GM18519 (cell line): ENCODE results near the gene ERFE.
"Not testable (repeated sequence)": the region's sequence is repeated elsewhere in the genome, so short reads cannot be mapped to it uniquely, and the experiment has no call there.

Source experiments
- ATAC-seq: cut with Tn5 transposase; IDR thresholded peaks from one replicate; pipeline ENCODE4 v1.9.1; 2021; ENCODE audit warnings: mild to moderate bottlenecking, moderate library complexity; ENCODE audit not compliant: unreplicated experiment, low FRiP score

Gene ERFE, protein sequence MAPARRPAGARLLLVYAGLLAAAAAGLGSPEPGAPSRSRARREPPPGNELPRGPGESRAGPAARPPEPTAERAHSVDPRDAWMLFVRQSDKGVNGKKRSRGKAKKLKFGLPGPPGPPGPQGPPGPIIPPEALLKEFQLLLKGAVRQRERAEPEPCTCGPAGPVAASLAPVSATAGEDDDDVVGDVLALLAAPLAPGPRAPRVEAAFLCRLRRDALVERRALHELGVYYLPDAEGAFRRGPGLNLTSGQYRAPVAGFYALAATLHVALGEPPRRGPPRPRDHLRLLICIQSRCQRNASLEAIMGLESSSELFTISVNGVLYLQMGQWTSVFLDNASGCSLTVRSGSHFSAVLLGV

DNA sequence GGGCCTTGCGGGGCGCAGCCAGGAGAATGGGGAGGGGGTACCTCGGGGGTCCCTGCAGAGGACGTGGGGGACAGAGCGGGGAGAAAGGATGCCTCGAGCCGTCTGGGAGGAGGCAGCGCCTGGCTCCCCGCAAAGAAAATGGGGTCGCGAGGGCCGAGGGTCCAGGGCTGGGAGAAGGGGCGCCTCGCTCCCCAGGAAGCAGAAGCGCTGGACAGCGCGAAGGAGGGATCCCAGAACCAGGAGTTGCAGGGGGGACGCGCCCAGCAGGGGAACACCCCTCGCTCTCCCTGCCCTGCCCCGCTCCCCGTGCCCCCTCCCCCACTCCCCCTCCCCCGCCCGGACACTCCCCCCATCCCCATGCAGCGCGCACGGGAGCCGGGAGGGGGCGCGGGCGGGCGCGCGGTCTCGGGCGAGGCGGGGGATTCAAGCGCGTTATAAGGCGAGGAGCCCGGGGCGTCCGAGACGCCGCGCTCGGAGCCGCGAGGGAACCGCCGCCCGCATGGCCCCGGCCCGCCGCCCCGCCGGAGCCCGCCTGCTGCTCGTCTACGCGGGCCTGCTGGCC lies at the start of gene ERFE:
Gene ERFE, plus strand, starts transcription at position 462 of the 562 bp plus-strand sequence. Its CDS starts 38 bp downstream, at position 500.
- ATAC-seq: no peak

DNA sequence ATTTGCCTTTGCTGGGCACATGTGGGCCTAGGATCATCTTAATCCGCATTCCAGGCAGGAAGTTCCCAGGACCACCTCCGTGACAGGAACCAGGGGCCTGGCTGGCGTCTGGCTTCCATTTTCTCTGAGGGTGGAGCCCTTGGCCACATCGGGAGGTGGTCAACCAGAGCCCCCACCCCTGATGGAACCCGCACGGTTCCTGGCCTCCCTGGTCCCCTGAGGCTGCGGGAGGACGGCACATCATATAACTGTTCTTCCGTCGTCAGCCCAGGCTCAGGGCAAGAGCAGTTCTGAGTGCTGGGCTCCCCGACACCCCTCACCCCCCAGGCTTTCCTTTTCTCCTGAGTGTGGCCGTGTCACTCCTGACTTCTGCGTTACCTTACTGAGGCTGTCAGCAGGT lies 45.2 kb upstream of the ERFE start:
- ATAC-seq: no peak

DNA sequence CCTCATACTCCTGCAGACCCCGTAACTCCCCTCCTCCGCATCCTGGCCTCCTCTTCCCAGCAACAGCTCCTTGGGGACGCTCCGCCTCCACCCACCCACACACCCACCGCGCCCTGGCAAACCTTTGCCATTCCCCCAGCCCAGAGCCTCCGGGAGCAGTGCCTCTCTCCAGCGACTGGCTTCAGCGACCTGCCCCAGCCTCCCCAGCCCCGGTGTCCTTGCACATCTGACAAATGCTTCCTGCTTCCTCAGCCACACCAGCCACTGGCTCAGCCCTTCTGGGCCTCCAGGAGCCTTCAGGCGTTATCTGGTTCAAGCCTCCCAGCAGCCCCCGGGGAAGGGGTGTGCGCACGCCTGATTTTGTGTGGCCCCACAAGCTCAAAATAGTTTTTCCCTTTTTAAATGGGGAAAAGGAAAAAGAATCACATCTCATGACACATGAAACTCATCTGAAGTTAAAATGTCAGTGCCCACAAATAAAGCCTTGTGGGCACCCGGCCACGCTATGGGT lies 44.4 kb upstream of the ERFE start:
- no peak for ATAC-seq

DNA sequence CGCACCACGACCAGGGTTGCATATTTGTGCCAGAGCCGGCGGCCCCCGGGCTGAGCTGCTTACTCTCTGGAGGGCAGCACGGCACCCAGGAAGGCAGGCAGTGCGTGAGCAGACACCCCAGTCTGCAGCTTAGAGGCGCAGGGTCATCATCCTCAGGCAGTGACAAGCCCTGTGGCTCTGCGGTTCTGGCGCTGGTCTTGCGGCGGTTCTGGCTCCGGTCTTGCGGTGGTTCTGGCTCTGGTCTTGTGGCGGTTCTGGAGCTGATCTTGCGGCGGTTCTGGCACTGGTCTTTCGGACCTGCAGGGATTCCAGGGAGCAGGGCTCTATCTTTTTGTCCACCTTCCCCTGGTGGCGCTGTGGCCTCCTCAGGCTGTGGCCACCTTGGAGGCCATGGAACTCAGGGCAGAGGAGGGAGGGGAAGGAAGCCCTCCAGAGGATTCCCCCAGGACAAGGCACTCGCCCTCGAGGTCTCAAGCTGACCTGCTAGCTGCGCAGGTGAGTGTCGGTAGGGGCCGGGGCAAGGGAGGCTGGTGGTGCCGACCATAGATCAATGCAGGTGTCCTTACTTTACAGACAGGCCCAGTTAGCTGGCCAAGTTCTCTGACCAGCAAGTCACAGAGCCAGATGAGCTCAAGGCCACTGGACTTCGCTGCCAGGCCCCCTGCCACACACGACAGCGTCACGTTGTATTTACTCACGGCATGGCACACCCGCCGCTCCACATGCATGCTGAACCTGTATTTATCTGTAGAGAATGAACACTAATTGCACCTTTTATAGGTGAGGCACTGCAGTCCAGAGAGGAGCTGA lies 43.7 kb upstream of the ERFE start:
- ATAC-seq: no peak

DNA sequence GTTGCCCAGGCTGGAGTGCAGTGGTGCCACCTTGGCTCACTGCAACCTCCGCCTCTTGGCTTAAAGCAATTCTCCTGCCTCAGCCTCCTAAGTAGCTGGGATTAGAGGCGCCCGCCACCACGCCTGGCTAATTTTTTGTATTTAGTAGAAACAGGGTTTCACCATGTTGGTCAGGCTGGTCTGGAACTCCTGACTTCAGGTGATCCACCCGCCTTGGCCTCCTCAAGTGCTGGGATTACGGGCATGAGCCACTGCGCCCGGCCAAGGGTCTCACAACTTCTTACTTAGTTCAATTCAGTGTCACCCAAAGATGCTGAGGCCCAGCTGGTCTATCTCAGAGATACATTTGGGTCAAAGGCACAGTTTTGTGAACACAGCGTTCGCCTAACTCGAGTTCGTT lies 43.1 kb upstream of the ERFE start:
- not testable (repeated sequence) for ATAC-seq

DNA sequence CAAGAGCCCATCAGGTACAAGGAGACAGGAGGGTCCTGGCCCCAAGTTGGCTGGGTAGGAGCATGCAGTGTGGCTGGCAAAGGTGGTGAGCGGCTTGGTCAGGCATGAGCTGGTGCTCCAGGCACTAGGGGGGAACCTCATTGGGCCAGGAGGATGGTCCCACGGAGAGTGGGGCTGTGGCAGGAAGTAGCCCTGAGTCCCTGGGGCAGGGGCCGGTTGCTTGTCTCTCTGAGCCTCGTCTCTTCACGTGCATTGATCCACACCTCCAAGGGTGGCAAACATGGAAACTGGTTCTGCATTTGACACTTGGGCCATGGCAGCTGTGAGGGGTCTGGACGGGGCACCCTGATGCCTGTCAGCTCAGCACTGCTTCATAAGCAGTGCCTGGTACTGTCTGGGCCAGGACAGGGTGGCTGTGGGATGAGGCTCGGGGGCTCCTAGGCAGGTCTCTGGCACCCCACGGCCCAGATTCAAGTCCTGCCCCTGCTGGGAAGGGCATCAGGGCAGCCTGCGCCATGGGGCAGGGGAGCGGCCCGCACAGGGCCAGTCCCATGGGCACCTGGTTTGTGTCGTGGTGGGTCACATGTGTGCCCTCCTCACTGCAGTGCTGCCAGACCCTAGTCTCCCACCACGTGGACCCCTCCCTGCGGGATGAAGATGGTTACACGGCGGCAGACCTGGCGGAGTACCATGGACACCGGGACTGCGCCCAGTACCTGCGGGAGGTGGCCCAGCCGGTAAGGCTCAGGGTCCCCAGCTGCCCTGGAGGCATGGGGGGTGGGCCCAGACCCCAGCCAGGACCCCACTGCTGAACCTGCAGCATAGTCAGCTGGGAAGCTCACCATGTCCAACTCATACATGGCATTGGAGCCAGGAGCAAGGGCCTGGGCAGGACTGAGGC lies 42.2 kb upstream of the ERFE start:
- ATAC-seq: no peak

DNA sequence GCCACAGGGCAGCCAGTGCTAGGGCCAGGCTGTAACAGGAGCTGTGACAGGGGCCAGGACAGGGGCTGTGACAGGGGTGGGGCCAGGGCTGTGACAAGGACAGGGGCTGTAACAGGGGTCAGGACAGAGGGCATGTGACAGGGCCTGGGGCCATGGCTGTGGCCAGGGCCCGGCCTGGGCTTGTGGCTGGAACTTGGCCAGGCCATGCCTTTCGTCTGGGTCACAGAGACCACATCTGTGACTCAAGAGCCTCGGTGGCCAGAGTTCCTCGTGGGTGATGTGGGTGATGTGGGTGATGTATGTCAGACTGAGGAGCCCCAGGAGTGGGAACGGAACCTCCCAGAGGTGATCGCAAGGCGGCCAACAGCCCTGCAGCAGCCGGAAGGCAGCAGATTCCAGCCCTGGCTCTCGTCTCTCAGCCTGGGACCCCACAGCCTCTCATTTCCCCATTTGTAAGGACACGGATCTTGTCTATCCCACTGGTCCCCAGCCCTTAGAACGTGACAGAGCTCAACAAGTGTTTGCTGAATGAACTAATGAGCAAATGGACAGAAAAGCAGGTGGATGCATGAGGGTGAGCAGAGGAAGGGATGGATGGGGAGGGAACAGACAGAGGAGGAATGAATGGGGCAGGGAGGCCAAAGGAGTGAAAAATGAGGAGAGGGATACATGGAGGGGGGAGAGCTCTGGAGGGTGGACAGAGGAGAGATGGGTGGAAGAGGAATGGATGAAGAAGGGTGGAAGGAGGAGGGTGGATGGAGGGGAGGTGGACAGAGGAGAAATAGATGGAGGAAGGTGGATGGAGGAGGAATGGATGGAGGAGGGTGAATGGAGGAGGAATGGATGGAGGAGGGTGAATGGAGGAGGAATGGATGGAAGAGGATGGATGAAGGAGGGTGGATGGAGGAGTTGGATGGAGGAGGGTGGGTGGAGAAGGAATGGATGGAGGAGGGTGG lies 41.3 kb upstream of the ERFE start:
- ATAC-seq: no peak

DNA sequence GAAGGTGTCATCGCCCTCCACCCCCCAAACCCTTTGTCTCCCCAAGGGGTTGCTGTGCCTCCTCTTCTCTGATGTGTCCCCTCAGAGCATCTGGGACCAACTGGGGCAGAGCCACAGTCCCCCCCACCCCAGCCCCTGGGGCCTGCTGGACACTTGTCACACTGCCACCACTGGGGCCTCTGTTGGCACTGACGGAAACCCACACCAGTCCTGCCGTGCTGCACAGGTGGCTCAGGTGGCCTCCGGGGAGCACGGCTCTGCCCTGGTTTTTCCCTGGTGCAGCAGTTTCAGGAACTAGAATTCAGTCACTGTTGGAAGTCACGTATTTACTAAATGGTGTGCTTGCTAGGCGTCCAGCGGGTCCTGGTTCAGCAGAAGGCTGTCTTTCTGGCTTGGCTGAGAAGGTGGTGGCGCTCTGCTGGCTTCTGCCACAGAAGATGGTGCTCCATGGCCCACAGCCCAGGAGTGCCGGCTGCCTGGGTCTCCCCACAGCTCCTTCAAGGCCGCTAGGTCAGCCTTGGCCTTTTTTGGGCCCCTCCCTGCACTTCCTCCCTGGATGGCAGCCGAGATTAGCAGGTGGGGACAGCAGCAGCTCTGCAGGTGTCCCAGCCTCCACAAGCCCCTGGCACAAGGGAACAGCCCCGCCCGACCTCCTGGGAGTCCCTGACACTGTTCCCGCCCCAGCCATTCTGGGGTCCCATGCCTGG lies 38.9 kb upstream of the ERFE start:
- ATAC-seq: no peak

DNA sequence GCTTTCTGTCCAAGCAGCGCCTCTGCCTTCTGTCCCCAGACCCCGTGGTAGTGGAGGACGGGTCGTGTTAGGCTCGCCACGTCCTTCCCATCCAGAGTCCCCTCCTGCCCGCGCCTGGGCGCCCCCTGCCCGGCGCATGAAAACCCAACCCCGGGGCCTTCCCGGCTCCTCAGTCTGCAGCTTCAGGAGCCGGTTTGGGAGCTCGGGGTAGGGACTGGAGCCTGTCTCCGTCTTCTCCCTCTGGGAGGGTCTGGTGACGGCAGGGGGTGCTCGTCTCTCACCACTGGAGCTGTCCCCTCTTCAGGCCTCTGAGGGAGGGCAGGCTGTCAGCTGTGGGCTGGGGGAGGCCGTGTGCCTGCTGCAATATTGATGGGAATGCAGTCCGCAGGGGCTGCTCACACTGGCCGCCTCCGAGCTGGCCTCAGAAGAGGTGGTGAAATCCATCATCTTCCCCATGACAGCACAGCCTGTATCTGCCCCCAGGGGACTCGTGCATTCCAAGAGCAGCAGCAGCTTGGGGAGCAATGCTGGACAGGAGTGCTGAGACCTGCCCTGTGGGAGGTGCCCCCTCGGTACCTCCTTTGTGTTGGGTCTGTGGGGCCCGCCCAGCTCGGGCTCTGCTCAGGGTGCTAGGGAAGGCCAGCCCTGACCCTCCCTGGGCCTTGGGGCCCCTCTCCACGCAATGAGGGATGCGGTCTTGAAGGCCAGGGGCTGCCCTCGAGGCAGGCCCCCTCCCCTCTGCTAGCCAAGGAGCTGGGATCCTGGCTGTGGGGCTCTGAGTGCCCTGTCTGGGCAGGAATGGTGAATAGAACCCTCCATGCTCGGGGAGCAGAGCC lies 38.1 kb upstream of the ERFE start:
- ATAC-seq: no peak

DNA sequence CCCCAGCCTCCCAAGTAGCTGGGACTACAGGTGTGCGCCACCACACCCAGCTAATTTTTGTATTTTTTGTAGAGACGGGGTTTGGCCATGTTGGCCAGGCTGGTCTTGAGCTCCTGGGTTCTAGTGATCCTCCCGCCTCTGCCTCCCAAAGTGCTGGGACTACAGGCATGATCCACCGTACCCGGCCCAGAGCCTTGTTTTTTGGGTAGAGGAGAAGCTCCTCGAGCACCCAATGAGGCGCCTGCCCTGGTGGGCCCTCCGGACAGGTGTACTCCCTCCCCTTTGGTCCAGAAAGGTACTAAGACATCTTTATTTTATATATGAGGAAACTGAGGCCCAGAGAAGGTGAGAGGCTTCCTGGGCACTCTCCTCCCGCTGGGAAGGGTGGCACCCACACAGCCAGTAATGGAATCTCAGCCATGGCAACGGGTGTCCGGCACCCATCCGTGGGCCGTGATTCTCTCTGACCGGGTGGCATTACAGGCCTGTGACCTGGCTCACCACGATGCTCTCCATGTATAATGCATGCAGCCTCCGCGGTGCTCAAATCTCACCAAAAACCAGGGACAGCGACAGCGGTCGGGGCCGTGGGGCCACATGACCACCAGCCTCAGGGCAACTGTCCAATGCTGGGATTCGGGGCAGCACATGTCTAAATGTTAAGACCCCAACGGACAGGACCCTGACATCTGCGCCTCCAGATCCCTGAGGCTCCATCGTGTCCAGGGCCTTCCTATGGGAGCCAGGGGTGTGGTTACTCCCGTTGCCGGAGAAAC lies 37.1 kb upstream of the ERFE start:
- no peak for ATAC-seq

DNA sequence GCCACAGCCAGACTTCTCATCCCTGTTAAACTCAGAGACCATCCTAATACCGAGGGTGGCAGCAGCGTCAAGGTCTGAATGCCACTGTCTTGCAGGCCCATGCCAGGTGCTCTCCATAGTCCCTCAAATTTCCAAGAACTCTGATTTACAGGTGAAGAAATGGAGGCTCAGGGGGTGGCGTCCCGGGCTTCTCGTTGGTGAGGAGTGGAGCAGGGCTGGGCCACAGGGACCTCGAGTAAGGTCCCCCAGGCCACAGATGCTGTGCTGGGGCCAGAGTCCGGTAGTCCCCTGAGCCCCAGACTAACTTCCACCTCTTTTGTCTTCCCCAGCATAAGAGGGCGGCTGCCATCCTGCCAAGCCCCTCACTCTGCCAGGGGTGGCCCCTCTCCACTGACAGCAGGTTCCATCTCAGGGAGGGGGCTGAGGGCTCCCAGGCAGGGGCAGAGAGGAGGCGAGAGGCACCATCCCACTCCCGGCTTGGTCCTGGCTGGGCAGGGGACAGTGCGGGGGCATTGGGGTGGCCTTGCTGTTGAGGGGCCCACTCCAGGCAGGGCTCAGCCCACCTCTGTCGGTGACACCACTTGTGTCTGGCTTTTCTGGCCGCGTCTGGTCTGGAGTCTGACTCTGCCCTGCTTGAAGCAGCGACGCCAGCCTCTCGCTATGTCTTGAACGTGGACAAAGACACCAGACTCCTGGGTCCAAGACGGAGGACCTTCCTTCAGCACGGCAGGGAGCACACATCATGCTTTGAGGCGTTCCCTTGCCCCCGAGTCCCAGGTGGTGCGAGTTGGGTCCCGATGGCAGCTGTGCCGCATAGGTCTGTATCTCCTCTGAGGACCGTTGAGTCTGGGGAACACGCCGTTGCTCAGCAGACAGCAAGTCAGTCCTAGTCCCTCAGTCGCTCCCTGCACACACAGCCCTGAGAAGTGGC lies 36.2 kb upstream of the ERFE start:
- ATAC-seq: no peak

DNA sequence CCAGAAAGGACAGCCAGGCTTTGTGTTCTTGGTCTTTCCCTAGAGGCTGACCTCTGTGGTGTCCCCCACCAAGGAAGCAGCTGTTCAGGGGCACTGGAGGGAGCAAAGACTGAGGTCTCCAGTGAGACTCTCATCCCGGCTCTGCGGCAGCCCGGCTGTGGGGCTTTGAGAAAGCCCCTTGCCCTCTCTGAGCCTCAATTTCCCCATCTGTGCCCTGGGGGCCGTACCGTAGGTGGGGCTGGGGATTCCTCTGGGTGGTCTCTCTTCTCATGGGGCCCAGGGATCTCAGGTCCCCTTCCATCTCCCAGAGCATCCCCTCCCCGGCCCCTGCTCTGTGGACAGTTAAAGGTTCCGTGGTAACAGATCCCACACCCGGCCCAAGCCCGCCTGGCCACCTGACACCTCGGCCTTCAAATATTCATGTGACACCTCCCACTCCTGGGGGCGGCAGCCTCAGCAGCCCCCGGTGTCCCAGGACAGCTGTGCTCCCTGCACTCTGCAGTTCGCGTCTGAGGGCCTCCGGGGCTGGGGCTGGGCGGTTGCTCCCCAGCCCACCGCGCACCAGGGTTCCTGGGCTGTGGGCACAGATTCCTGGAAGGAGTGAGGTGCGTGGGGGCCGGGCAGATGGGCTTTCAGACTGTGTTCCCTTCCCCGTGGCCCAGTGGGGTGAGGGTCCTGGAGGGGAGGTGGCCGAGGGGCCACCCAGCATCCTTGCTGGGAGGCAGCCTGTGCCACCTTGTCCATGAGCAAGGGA lies 35.4 kb upstream of the ERFE start:
- no peak for ATAC-seq

DNA sequence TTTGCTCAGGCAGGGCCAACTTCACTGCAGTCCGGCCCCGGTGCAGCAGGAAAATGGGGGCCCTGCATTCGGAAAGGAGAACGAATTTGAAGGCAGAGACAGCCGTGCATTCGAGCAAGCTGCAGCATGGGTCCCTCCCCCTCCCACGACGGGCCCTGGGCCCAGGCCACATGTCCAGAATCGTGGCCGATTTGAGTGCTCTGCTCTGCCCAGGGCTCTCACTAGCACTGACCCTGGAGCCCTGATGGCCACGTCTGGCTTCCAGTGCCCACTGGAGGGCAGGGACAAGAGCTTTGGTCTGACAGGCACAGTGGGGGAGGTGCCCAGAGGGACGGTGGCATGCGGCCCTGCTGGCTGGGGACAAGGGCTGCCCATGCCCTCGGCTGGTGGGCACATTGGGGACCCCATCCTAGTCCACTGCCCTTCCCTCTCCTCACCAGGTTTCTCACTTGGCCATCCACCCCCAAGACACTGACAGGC lies 34.7 kb upstream of the ERFE start:
- no peak for ATAC-seq

DNA sequence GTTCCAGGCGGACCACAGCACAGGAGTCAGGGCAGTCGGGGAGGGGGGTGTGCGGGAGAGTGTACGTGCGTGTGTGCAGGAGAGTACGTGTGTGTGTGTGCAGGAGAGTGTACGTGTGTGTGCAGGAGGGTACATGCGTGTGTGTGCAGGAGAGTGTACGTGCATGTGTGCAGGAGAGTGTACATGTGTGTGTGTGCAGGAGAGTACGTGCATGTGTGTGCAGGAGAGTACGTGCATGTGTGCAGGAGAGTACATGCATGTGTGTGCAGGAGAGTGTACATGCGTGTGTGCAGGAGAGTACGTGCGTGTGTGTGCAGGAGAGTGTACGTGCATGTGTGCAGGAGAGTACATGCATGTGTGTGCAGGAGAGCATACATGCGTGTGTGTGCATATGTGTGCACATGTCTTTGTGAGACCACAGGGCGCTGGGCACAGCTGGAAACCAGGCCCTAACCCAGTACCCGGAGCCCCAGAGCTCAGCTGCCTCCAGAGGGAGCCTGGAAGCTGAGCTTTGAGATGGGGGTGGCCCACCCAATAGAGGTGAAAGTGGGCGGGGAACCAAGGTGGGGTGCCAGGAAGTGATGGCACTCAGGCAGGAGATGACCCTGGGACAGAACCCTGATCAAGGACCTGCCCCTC lies 34.2 kb upstream of the ERFE start:
- no peak for ATAC-seq
